K562 (cell line): ENCODE data around the gene CRKL. TPM values are rescaled to one million over a fixed set of nuclear protein-coding genes. Genes with fewer than 3 reads are reported as not detected.

Source experiments
- ARNT ChIP-seq, 2 experiments: fragments of 450-650 bp; IDR thresholded peaks; 2 replicates each; pipeline ENCODE4 v1.6.1; 2016; ENCODE audit warnings: mild to moderate bottlenecking in 1 of 2
- CEBPG ChIP-seq, 3 experiments: fragments of 200-800 bp in 1 of 3; sonication (Bioruptor generic) in 1 of 3; sonication (generic) in 1 of 3; formaldehyde crosslinking in 1 of 3; IDR thresholded peaks in 2 of 3; conservative IDR thresholded peaks in 1 of 3; 2 replicates each; pipeline versions ENCODE4 v1.6.1 to v1.8.0; 2016 to 2022; ENCODE audit warnings: missing compliant biosample characterization in 2 of 3, missing genetic modification characterization in 2 of 3, mild to moderate bottlenecking in 1 of 3, missing genetic modification reagents in 1 of 3
- DDX20 ChIP-seq: fragments of 450-650 bp; IDR thresholded peaks from 2 replicates; pipeline ENCODE4 v1.6.1; 2016; ENCODE audit warnings: missing genetic modification characterization, low read depth, mild to moderate bottlenecking, missing compliant biosample characterization, moderate library complexity
- KDM2B ChIP-seq: fragments of 250-450 bp; sonication (Bioruptor Pico); IDR thresholded peaks from 2 replicates; pipeline ENCODE4 v1.8.0; 2021; ENCODE audit warnings: mild to moderate bottlenecking, moderate library complexity
- MAZ ChIP-seq, 2 experiments: fragments of 450-650 bp in 1 of 2; sonication (generic) in 1 of 2; formaldehyde crosslinking; IDR thresholded peaks in 1 of 2; conservative IDR thresholded peaks in 1 of 2; 2 replicates each; pipeline versions ENCODE4 v1.4.0 to v1.5.0; 2020; ENCODE audit warnings: mild to moderate bottlenecking in 1 of 2, missing genetic modification reagents in 1 of 2
- NCOA6 ChIP-seq: fragments of 450-650 bp; IDR thresholded peaks from 2 replicates; pipeline ENCODE4 v1.6.1; 2017; ENCODE audit warnings: mild to moderate bottlenecking
- PCBP1 ChIP-seq: fragments of 200-400 bp; formaldehyde crosslinking; IDR thresholded peaks from 2 replicates; pipeline ENCODE4 v1.6.1; 2018; ENCODE audit warnings: mild to moderate bottlenecking, low read depth, low read length; ENCODE audit not compliant: poor library complexity, severe bottlenecking
- POLR2G ChIP-seq: fragments of 200-400 bp; formaldehyde crosslinking; IDR thresholded peaks from 2 replicates; pipeline ENCODE4 v1.6.1; 2017; ENCODE audit warnings: low read depth, mild to moderate bottlenecking, antibody characterized with exemption, low read length, moderate library complexity
- RBM14 ChIP-seq: fragments of 200-400 bp; formaldehyde crosslinking; IDR thresholded peaks from 2 replicates; pipeline ENCODE4 v1.6.1; 2018; ENCODE audit warnings: low read depth, mild to moderate bottlenecking, low read length, moderate library complexity, borderline replicate concordance; ENCODE audit not compliant: insufficient read depth
- STAG1 ChIP-seq: sonication (generic); formaldehyde crosslinking; IDR thresholded peaks from 2 replicates; pipeline ENCODE4 v1.5.0; 2020; ENCODE audit warnings: missing genetic modification reagents, borderline replicate concordance
- ZC3H4 ChIP-seq: sonication (generic); formaldehyde crosslinking; IDR thresholded peaks from 2 replicates; pipeline ENCODE4 v1.9.0; 2021; ENCODE audit warnings: missing genetic modification reagents, borderline replicate concordance
- ZNF12 ChIP-seq: sonication (generic); formaldehyde crosslinking; IDR thresholded peaks from 2 replicates; pipeline ENCODE4 v1.4.0; 2020; ENCODE audit warnings: mild to moderate bottlenecking, missing genetic modification reagents
- polyA plus RNA-seq, 8 experiments: library from polyadenylated mRNA; depleted of rRNA in 4 of 8; stranded (reverse) in 5 of 8; unstranded in 3 of 8; fragments of >200 nt; fragmentation: Nextera tagmentation in 2 of 8; fragmentation: Illumina TruSeq in 1 of 8; extraction: Ambion mirVana in 2 of 8; extraction: Trizol in 1 of 8; gene quantifications; 2 replicates each; pipeline versions ENCODE4 v1.2.1 to v1.2.3, GENCODE V29; 2011 to 2014; ENCODE audit warnings: inconsistent platforms in 1 of 8, missing spikeins in 1 of 8
- total RNA-seq, 7 experiments: library from RNA; depleted of rRNA in 6 of 7; stranded (reverse); fragments of >200 nt in 6 of 7; fragmentation: Illumina TruSeq in 2 of 7; extraction: Trizol in 2 of 7; gene quantifications; 2 replicates each; pipeline versions ENCODE4 v1.2.1 to v1.2.3, GENCODE V29; 2011 to 2021; ENCODE audit warnings: low replicate concordance in 1 of 7
- TF ChIP-seq, protein P1 (sequence below): fragments of 250-450 bp; sonication (Bioruptor Pico); IDR thresholded peaks from 2 replicates; pipeline ENCODE4 v1.8.0; 2021; ENCODE audit warnings: borderline replicate concordance, mild to moderate bottlenecking, moderate library complexity; ENCODE audit not compliant: poor library complexity, severe bottlenecking
- TF ChIP-seq, protein P2 (sequence below): fragments of 200-800 bp; sonication (Bioruptor generic); IDR thresholded peaks from 2 replicates; pipeline ENCODE4 v1.6.1; 2017; ENCODE audit warnings: missing genetic modification characterization, missing compliant biosample characterization
- TF ChIP-seq, protein P3 (sequence below): fragments of 450-650 bp; IDR thresholded peaks from 2 replicates; pipeline ENCODE4 v1.6.1; 2016; ENCODE audit warnings: antibody characterized with exemption
- TF ChIP-seq, protein P4 (sequence below): sonication (generic); formaldehyde crosslinking; IDR thresholded peaks from 2 replicates; pipeline ENCODE4 v1.8.0; 2023; ENCODE audit warnings: missing genetic modification reagents, mild to moderate bottlenecking, borderline replicate concordance

The CRKL gene
- total and polyA plus RNA-seq, 9 of the 15 experiments (the other 6 are each of a cell fraction or from before 2014, with no cell fraction given): 100 to 263 (median 124) TPM

DNA sequence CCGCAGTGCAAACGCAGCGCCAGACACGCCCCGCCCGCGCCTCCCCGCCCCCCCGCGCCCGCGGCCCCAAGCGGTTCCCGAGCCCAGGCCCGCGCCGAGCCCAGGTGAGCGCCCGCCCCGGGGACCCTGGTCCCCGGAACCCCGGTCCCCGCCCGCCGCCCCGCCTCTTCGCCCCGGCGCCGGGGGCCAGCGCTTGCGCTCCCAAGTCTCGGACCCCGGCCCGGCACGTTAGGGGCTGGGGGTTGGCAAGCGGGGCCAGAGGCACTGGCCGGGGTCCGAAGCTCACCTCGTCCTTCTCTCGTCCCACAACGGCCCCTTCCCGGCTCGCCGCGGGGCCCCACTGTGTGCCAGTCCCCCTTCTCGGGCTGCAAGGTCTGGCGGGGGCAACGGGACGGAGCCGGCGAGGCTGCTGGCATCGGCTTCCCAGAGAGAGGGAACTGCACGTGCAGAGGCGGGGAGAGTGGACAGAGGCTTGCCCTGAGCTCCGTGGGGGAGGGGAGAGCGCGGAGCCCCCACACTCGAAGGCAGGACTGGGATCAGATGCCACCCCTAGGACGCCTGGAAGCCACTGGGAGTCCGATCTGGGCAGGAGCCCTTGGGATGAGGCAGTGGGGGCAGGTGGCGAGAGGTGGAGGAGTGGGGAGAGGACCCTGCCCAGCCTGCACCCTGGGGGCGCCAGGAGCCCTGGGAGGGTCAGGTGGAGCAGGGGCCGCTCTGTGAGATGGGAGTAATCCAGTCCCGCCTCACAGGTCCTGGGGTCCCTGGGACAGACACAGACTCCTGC, 48.1 kb downstream of the CRKL start (continued):
- TF ChIP-seq, protein P1, sequence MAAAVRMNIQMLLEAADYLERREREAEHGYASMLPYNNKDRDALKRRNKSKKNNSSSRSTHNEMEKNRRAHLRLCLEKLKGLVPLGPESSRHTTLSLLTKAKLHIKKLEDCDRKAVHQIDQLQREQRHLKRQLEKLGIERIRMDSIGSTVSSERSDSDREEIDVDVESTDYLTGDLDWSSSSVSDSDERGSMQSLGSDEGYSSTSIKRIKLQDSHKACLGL (CRISPR knock-in tag): peak; percentile 47
- TF ChIP-seq STAG1 (CRISPR knock-in tag) (peak; percentile 39; the same call in 1 of the 2 replicates), ARNT (IDR thresholded peaks at IDR 0.05) (no peak), KDM2B (CRISPR knock-in tag) (peak; percentile 17), RBM14 (0 out of 2 replicates have a peak, but pooled peaks have one; percentile 29), POLR2G (0 out of 2 replicates have a peak, but pooled peaks have one; percentile 18), DDX20 (tag) (no peak), PCBP1 (peak; percentile 72), ZNF12 (CRISPR knock-in tag) (no peak), NCOA6 (no peak), MAZ (CRISPR knock-in tag; conservative IDR thresholded peaks at IDR 0.05 in 1 of 2, IDR thresholded peaks at IDR 0.05 in 1 of 2) (peak in 1 of 2 experiments; percentile 39; a peak in 1 of 4 replicates), CEBPG (CRISPR knock-in tag; IDR thresholded peaks at IDR 0.05) (peak; percentile 47; the same call in 1 of the 2 replicates), CEBPG (tag; conservative IDR thresholded peaks at IDR 0.05 in 1 of 2, IDR thresholded peaks at IDR 0.05 in 1 of 2) (no peak), ZC3H4 (CRISPR knock-in tag) (0 out of 2 replicates have a peak, but pooled peaks have one; percentile 73)
- TF ChIP-seq, protein P2, sequence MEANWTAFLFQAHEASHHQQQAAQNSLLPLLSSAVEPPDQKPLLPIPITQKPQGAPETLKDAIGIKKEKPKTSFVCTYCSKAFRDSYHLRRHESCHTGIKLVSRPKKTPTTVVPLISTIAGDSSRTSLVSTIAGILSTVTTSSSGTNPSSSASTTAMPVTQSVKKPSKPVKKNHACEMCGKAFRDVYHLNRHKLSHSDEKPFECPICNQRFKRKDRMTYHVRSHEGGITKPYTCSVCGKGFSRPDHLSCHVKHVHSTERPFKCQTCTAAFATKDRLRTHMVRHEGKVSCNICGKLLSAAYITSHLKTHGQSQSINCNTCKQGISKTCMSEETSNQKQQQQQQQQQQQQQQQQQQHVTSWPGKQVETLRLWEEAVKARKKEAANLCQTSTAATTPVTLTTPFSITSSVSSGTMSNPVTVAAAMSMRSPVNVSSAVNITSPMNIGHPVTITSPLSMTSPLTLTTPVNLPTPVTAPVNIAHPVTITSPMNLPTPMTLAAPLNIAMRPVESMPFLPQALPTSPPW (CRISPR knock-in tag): peak; percentile 83
- TF ChIP-seq, protein P3, sequence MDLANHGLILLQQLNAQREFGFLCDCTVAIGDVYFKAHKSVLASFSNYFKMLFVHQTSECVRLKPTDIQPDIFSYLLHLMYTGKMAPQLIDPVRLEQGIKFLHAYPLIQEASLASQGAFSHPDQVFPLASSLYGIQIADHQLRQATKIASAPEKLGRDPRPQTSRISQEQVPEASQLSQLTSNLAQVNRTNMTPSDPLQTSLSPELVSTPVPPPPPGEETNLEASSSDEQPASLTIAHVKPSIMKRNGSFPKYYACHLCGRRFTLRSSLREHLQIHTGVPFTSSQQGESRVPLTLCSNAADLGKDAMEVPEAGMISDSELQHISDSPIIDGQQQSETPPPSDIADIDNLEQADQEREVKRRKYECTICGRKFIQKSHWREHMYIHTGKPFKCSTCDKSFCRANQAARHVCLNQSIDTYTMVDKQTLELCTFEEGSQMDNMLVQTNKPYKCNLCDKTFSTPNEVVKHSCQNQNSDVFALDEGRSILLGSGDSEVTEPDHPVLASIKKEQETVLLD: 0 out of 2 replicates have a peak, but pooled peaks have one; percentile 40
- TF ChIP-seq, protein P4, sequence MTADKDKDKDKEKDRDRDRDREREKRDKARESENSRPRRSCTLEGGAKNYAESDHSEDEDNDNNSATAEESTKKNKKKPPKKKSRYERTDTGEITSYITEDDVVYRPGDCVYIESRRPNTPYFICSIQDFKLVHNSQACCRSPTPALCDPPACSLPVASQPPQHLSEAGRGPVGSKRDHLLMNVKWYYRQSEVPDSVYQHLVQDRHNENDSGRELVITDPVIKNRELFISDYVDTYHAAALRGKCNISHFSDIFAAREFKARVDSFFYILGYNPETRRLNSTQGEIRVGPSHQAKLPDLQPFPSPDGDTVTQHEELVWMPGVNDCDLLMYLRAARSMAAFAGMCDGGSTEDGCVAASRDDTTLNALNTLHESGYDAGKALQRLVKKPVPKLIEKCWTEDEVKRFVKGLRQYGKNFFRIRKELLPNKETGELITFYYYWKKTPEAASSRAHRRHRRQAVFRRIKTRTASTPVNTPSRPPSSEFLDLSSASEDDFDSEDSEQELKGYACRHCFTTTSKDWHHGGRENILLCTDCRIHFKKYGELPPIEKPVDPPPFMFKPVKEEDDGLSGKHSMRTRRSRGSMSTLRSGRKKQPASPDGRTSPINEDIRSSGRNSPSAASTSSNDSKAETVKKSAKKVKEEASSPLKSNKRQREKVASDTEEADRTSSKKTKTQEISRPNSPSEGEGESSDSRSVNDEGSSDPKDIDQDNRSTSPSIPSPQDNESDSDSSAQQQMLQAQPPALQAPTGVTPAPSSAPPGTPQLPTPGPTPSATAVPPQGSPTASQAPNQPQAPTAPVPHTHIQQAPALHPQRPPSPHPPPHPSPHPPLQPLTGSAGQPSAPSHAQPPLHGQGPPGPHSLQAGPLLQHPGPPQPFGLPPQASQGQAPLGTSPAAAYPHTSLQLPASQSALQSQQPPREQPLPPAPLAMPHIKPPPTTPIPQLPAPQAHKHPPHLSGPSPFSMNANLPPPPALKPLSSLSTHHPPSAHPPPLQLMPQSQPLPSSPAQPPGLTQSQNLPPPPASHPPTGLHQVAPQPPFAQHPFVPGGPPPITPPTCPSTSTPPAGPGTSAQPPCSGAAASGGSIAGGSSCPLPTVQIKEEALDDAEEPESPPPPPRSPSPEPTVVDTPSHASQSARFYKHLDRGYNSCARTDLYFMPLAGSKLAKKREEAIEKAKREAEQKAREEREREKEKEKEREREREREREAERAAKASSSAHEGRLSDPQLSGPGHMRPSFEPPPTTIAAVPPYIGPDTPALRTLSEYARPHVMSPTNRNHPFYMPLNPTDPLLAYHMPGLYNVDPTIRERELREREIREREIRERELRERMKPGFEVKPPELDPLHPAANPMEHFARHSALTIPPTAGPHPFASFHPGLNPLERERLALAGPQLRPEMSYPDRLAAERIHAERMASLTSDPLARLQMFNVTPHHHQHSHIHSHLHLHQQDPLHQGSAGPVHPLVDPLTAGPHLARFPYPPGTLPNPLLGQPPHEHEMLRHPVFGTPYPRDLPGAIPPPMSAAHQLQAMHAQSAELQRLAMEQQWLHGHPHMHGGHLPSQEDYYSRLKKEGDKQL (CRISPR knock-in tag): 0 out of 2 replicates have a peak, but pooled peaks have one; percentile 74
